ENCODE data around the gene HIF3A.

GRCh38 chr19:46381756-46382345 is 85.0 kb downstream of the HIF3A start:
- TF ChIP-seq CC2D1A (IDR thresholded peaks at IDR 0.05), result no peak
- no peak for TF ChIP-seq PYGO2 (tag; IDR thresholded peaks at IDR 0.05)
- TF ChIP-seq SIRT6 (IDR thresholded peaks at IDR 0.05; ENCODE audit: low read depth, low read length), result no peak
- TF ChIP-seq UBTF (IDR thresholded peaks at IDR 0.05; ENCODE audit: borderline replicate concordance in 1 of 2, low read depth in 2 of 2, low read length in 2 of 2), result no peak
- TF ChIP-seq ZNF668 (CRISPR knock-in tag; IDR thresholded peaks at IDR 0.05), result no peak
- TF ChIP-seq NBN (IDR thresholded peaks at IDR 0.05; ENCODE audit: low read depth), result no peak
- no peak for TF ChIP-seq ZNF395 (CRISPR knock-in tag; IDR thresholded peaks at IDR 0.05)
- no peak for TF ChIP-seq CTCF (IDR thresholded peaks at IDR 0.05 in 2 of 3, conservative IDR thresholded peaks at IDR 0.05 in 1 of 3; ENCODE audit: insufficient read depth in 2 of 3, low read depth in 1 of 3, low read length in 3 of 3)
- TF ChIP-seq DPF2 (IDR thresholded peaks at IDR 0.05), result no peak
- TF ChIP-seq JUND (IDR thresholded peaks at IDR 0.05; ENCODE audit: borderline replicate concordance, low read depth, low read length), result no peak
- no peak for TF ChIP-seq JUND (tag; IDR thresholded peaks at IDR 0.05; ENCODE audit: borderline replicate concordance, low read depth, low read length)
- no peak for TF ChIP-seq NFE2 (IDR thresholded peaks at IDR 0.05; ENCODE audit: low read depth)
- no peak for TF ChIP-seq BRF2 (IDR thresholded peaks at IDR 0.05; ENCODE audit: borderline replicate concordance, insufficient read depth, insufficient read length)
- no peak for TF ChIP-seq ESRRA (IDR thresholded peaks at IDR 0.05; ENCODE audit: borderline replicate concordance, low read depth)
- TF ChIP-seq SMARCA5 (IDR thresholded peaks at IDR 0.05), result no peak
